Measurements from ENCODE around the gene CLDND1. TPM values are rescaled to one million over a fixed set of nuclear protein-coding genes. Genes with fewer than 3 reads are reported as not detected.

The CLDND1 gene
- total and polyA plus RNA-seq, 10 of the 15 experiments (the other 5 are each of a cell fraction or from before 2014, with no cell fraction given): 97.8 to 225 (median 152) TPM

GRCh38 chr3:98557324-98558010, 34.8 kb upstream of the CLDND1 start:
- ATAC-seq (peak; percentile 30), DNase-seq (ENCODE audit: low read depth, low spot score) (peak; percentile 89), FAIRE-seq (peak; percentile 7)
- peaks cover 93% of the 10 kb centered on the region for H3K79me2 ChIP-seq (ENCODE audit: control insufficient read depth, insufficient read depth, low read length)
- RAD21 ChIA-PET (ENCODE audit: unreplicated experiment): interaction anchor here (1.0 to 20.2 kb wide), 14 partner anchors 8 to 325 kb away, joined by 3 to 511 read pairs (median 5); partner anchors contain the start of genes CLDND1 and GPR15
- no peaks in the 10 kb centered on the region for H3K27me3 ChIP-seq (replicated peaks in 1 of 2; ENCODE audit: control insufficient read depth in 2 of 2, insufficient read depth in 2 of 2, low read length in 1 of 2)
- peak overlapping the region; percentile 94 for H3K9ac ChIP-seq (ENCODE audit: control insufficient read depth, insufficient read depth, low read length)
- H3K4me2 ChIP-seq (ENCODE audit: control insufficient read depth, insufficient read depth): peak overlapping the region; percentile 99
- peak overlapping the region; percentile 45 for H3K4me3 ChIP-seq
- BruUV-seq (replicated peaks): no TSS peak
- H3K4me1 ChIP-seq (ENCODE audit: control insufficient read depth, insufficient read depth, low read length): peaks cover 23% of the 10 kb centered on the region
- H3K9me3 ChIP-seq (replicated peaks; ENCODE audit: control insufficient read depth, insufficient read depth, low read length): no peaks in the 10 kb centered on the region; the same call in 2 of the 3 replicates
- no peaks in the 10 kb centered on the region for H4K20me1 ChIP-seq (ENCODE audit: control insufficient read depth, insufficient read depth)
- WGBS (ENCODE audit: insufficient coverage, insufficient replicate concordance, low lambda C conversion rate, missing lambda C conversion rate): 10% methylated on average over 4 of the region's 4 CpGs
- H2AFZ ChIP-seq (ENCODE audit: control insufficient read depth, low read depth, low read length): no peak overlapping the region
- in situ Hi-C loops (cut with MboI) (no loop called here), intact Hi-C loops (cut with micrococcal nuclease; ENCODE audit: unreplicated experiment) (loop anchor here (2.0 to 10.0 kb wide), 3 partner anchors 35 to 857 kb away; partner anchors contain the start of gene CPOX)
- no peaks in the 10 kb centered on the region for H3K36me3 ChIP-seq (ENCODE audit: control insufficient read depth in 2 of 2, insufficient read depth in 2 of 2, low read length in 1 of 2)
- H3K27ac ChIP-seq (ENCODE audit: control insufficient read depth, insufficient read depth): peak overlapping the region; percentile 100
- CTCF ChIA-PET: interaction anchor here (1.0 to 5.9 kb wide), 14 partner anchors 10 to 519 kb away, joined by 3 to 32 read pairs (median 6); partner anchors contain the start of gene GPR15
- POLR2A ChIA-PET: interaction anchor here (0.9 to 23.2 kb wide), 11 partner anchors 8 to 173 kb away, joined by 3 to 350 read pairs (median 4); partner anchors contain the start of genes CLDND1, CPOX and GPR15
- SMC1A ChIA-PET (ENCODE audit: uncharacterized antibody, unreplicated experiment): interaction anchor here (1.0 to 23.6 kb wide), 10 partner anchors 5 to 182 kb away, joined by 4 to 603 read pairs (median 42); partner anchors contain the start of genes CLDND1 and GPR15
- TF ChIP-seq SREBF1 (IDR thresholded peaks at IDR 0.05; ENCODE audit: low read length) (no peak), FOXM1 (IDR thresholded peaks at IDR 0.05; ENCODE audit: low read depth, low read length) (peak; percentile 82), RAD51 (IDR thresholded peaks at IDR 0.05) (no peak), KAT2A (conservative IDR thresholded peaks at IDR 0.05; ENCODE audit: control insufficient read depth, low read depth, low read length) (no peak), SIN3A (IDR thresholded peaks at IDR 0.05; ENCODE audit: low read depth, low read length) (no peak), EED (IDR thresholded peaks at IDR 0.05; ENCODE audit: low read depth) (peak; percentile 92), PML (IDR thresholded peaks at IDR 0.05; ENCODE audit: low read length) (no peak; the same call in none of the 2 replicates), CHD2 (IDR thresholded peaks at IDR 0.05; ENCODE audit: borderline replicate concordance, low read depth, low read length) (peak; percentile 16; the same call in 1 of the 2 replicates), HDAC2 (IDR thresholded peaks at IDR 0.05) (no peak), SIX5 (IDR thresholded peaks at IDR 0.05; ENCODE audit: low read depth, low read length, severe bottlenecking) (no peak), HSF1 (IDR thresholded peaks at IDR 0.05; ENCODE audit: low read depth, low read length) (no peak), ZNF207 (IDR thresholded peaks at IDR 0.05; ENCODE audit: borderline replicate concordance) (no peak), MXI1 (IDR thresholded peaks at IDR 0.05; ENCODE audit: low read depth, low read length) (peak; percentile 70; the same call in 1 of the 2 replicates), IRF5 (IDR thresholded peaks at IDR 0.05; ENCODE audit: borderline replicate concordance) (no peak), STAT3 (IDR thresholded peaks at IDR 0.05; ENCODE audit: low read depth, low read length) (no peak), SUZ12 (IDR thresholded peaks at IDR 0.05; ENCODE audit: unreplicated experiment) (no peak), PAX8 (IDR thresholded peaks at IDR 0.05) (no peak), ZNF384 (IDR thresholded peaks at IDR 0.05; ENCODE audit: borderline replicate concordance, low read depth, low read length) (no peak), ZNF24 (IDR thresholded peaks at IDR 0.05) (peak; percentile 52; the same call in 1 of the 2 replicates)
- TF ChIP-seq, protein P1, sequence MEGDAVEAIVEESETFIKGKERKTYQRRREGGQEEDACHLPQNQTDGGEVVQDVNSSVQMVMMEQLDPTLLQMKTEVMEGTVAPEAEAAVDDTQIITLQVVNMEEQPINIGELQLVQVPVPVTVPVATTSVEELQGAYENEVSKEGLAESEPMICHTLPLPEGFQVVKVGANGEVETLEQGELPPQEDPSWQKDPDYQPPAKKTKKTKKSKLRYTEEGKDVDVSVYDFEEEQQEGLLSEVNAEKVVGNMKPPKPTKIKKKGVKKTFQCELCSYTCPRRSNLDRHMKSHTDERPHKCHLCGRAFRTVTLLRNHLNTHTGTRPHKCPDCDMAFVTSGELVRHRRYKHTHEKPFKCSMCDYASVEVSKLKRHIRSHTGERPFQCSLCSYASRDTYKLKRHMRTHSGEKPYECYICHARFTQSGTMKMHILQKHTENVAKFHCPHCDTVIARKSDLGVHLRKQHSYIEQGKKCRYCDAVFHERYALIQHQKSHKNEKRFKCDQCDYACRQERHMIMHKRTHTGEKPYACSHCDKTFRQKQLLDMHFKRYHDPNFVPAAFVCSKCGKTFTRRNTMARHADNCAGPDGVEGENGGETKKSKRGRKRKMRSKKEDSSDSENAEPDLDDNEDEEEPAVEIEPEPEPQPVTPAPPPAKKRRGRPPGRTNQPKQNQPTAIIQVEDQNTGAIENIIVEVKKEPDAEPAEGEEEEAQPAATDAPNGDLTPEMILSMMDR (IDR thresholded peaks at IDR 0.05 in 2 of 3, conservative IDR thresholded peaks at IDR 0.05 in 1 of 3; ENCODE audit: control insufficient read depth in 2 of 3, extremely low read depth in 1 of 3, insufficient read depth in 1 of 3, low read depth in 3 of 3, low read length in 3 of 3): no peak
